Hepatocyte (in vitro differentiated cells): ENCODE data around the gene SERPINB12. TPM values are rescaled to one million over a fixed set of nuclear protein-coding genes. Genes with fewer than 3 reads are reported as not detected.

Experiments used
- DNase-seq: peaks from one replicate; pipeline ENCODE4 v3.0.0-alpha.2; 2016; ENCODE audit warnings: low spot score
- H2AFZ ChIP-seq: fragments of 200-600 bp; sonication (generic); 2 replicates; pipeline ENCODE4 v1.6.0; 2016; ENCODE audit warnings: antibody characterized with exemption, mild to moderate bottlenecking
- H3K27ac ChIP-seq: fragments of 200-600 bp; sonication (generic); 2 replicates; pipeline ENCODE4 v1.5.1; 2016; ENCODE audit warnings: mild to moderate bottlenecking
- H3K27me3 ChIP-seq: fragments of 200-600 bp; sonication (generic); 2 replicates; pipeline ENCODE4 v1.6.1; 2016
- H3K36me3 ChIP-seq: fragments of 200-600 bp; sonication (generic); replicated peaks from 2 replicates; pipeline ENCODE4 v1.5.1; 2016; ENCODE audit warnings: low read depth; ENCODE audit not compliant: insufficient read depth
- H3K4me1 ChIP-seq: fragments of 200-600 bp; sonication (generic); 2 replicates; pipeline ENCODE4 v1.5.1; 2016; ENCODE audit warnings: mild to moderate bottlenecking, moderate library complexity; ENCODE audit not compliant: insufficient read depth
- H3K4me2 ChIP-seq: fragments of 200-600 bp; sonication (generic); 2 replicates; pipeline ENCODE4 v1.6.0; 2016
- H3K4me3 ChIP-seq: fragments of 200-600 bp; sonication (generic); 2 replicates; pipeline ENCODE4 v1.5.1; 2016; ENCODE audit warnings: mild to moderate bottlenecking
- H3K79me2 ChIP-seq: fragments of 200-600 bp; sonication (generic); 2 replicates; pipeline ENCODE4 v1.6.0; 2017; ENCODE audit warnings: mild to moderate bottlenecking
- H3K9me2 ChIP-seq: fragments of 200-600 bp; sonication (generic); replicated peaks from 2 replicates; pipeline ENCODE4 v1.6.0; 2017; ENCODE audit warnings: mild to moderate bottlenecking; ENCODE audit not compliant: insufficient read depth
- H3K9me3 ChIP-seq: fragments of 200-600 bp; sonication (generic); 2 replicates; pipeline ENCODE4 v1.5.1; 2016; ENCODE audit warnings: low read depth, mild to moderate bottlenecking
- H4K20me1 ChIP-seq: fragments of 200-600 bp; sonication (generic); 2 replicates; pipeline ENCODE4 v1.6.0; 2016; ENCODE audit warnings: mild to moderate bottlenecking; ENCODE audit not compliant: insufficient read depth, poor library complexity, severe bottlenecking
- CTCF ChIP-seq: fragments of 200-600 bp; sonication (generic); IDR thresholded peaks from 2 replicates; pipeline ENCODE4 v1.5.1; 2016; ENCODE audit warnings: antibody characterized with exemption, mild to moderate bottlenecking; ENCODE audit not compliant: poor library complexity
- EZH2 ChIP-seq: fragments of 200-600 bp; sonication (generic); IDR thresholded peaks from 2 replicates; pipeline ENCODE4 v1.6.1; 2016; ENCODE audit warnings: antibody characterized with exemption, mild to moderate bottlenecking, borderline replicate concordance
- EZH2phosphoT487 ChIP-seq: fragments of 200-600 bp; sonication (generic); IDR thresholded peaks from one replicate; pipeline ENCODE4 v1.6.1; 2018; ENCODE audit warnings: antibody characterized with exemption, mild to moderate bottlenecking, low read depth, moderate library complexity; ENCODE audit not compliant: unreplicated experiment, severe bottlenecking
- WGBS: methylation state at CpG from one replicate; pipeline ENCODE4 v1.1.6; 2016; ENCODE audit warnings: low lambda C conversion rate; ENCODE audit errors: missing lambda C conversion rate; 5-methylcytosine and 5-hydroxymethylcytosine counted together
- polyA plus RNA-seq: library from polyadenylated mRNA; unstranded; fragments of >200 nt; fragmentation: Nextera tagmentation; extraction: Ambion mirVana; gene quantifications from 2 replicates; pipeline ENCODE4 v1.2.1, GENCODE V29; 2016
- total RNA-seq: library from RNA; depleted of rRNA; stranded (reverse); fragments of >200 nt; gene quantifications from 2 replicates; pipeline ENCODE4 v1.2.3, GENCODE V29; 2014

The SERPINB12 gene
- total and polyA plus RNA-seq, 2 experiments from 2014 or later: not detected

DNA sequence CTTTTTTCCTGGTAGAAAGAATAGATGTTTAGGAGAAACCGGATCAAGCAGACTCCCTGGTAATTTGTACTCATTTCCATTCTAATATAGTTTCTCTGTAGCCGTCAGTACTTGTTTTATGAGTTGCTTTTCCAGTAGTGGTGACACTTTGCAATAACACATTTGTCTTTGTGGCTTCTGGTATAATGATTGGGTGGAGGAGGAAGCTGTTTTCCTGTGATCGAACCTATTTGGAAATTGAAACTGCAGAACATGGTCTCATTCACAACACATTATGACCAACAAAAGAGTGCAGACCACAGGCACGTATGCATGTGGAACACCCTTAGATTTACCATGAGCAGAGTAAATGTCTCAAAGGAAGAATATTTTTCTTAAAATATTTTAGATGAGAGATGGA is 7.6 kb upstream of the SERPINB12 start:
- no peak for TF ChIP-seq CTCF
- no peak for TF ChIP-seq EZH2
- no peak for TF ChIP-seq EZH2phosphoT487
- no peaks in the 10 kb centered on the region for H3K9me3 ChIP-seq
- H4K20me1 ChIP-seq: no peaks in the 10 kb centered on the region
- H3K4me1 ChIP-seq: no peaks in the 10 kb centered on the region
- H3K9me2 ChIP-seq: no peaks in the 10 kb centered on the region
- no peak overlapping the region for H2AFZ ChIP-seq
- no peaks in the 10 kb centered on the region for H3K27me3 ChIP-seq
- DNase-seq: no peak
- H3K79me2 ChIP-seq: no peaks in the 10 kb centered on the region
- no peaks in the 10 kb centered on the region for H3K36me3 ChIP-seq
- H3K4me2 ChIP-seq: no peak overlapping the region
- 83% methylated on average over 4 of the region's 4 CpGs for WGBS
- no peak overlapping the region for H3K27ac ChIP-seq
- no peak overlapping the region for H3K4me3 ChIP-seq

DNA sequence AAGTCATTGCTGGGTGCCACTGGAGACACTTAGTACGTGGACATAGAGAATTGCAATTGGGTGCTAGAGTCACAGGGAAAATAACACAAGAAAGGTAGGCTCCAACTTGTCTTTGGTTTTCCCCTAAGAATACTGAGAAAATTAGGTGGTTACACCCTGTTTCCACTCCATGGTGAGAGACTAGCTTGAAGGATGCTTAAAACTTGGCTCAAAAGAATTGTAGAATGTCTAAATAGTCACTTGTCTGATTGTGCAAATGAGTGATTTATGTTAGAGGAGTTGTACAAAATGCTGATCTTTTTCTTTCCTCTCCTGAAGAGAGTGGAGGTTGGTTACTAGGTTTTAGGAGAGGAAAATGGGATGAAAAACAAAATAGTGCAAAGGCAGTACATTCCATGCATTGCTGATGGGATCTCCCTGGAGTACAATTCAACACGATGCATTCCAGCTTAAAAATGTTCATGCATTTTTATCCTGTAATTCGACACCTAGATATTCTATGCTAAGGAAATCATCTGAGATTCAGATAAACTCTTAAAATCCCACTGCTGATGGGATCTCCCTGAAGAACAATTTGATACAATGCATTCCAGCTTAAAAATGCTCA is 2.2 kb upstream of the SERPINB12 start:
- Histone ChIP-seq H3K4me3 (no peak overlapping the region), H3K9me3 (no peaks in the 10 kb centered on the region), H3K79me2 (no peaks in the 10 kb centered on the region), H3K4me1 (no peaks in the 10 kb centered on the region), H3K9me2 (no peaks in the 10 kb centered on the region), H3K36me3 (no peaks in the 10 kb centered on the region), H3K4me2 (no peak overlapping the region), H2AFZ (no peak overlapping the region), H3K27me3 (no peaks in the 10 kb centered on the region), H4K20me1 (no peaks in the 10 kb centered on the region), H3K27ac (no peak overlapping the region)
- 59% methylated on average over 3 of the region's 3 CpGs for WGBS
- TF ChIP-seq EZH2phosphoT487 (no peak), CTCF (no peak), EZH2 (no peak)
- no peak for DNase-seq

GRCh38 chr18:63544017-63544416 is 1.8 kb downstream of the SERPINB12 start:
- H3K4me3 ChIP-seq: no peak overlapping the region
- WGBS: 86% methylated on average over 2 of the region's 2 CpGs
- no peak overlapping the region for H2AFZ ChIP-seq
- H3K9me3 ChIP-seq: no peaks in the 10 kb centered on the region
- TF ChIP-seq EZH2phosphoT487: no peak
- TF ChIP-seq EZH2: no peak
- no peak for TF ChIP-seq CTCF
- DNase-seq: no peak
- H3K27me3 ChIP-seq: no peaks in the 10 kb centered on the region
- H3K79me2 ChIP-seq: no peaks in the 10 kb centered on the region
- no peak overlapping the region for H3K4me2 ChIP-seq
- no peaks in the 10 kb centered on the region for H3K4me1 ChIP-seq
- no peaks in the 10 kb centered on the region for H3K36me3 ChIP-seq
- no peaks in the 10 kb centered on the region for H4K20me1 ChIP-seq
- H3K27ac ChIP-seq: no peak overlapping the region
- H3K9me2 ChIP-seq: no peaks in the 10 kb centered on the region

- Histone ChIP-seq H2AFZ (no peak overlapping the region), H3K27me3 (no peaks in the 10 kb centered on the region), H3K27ac (no peak overlapping the region), H3K79me2 (no peaks in the 10 kb centered on the region), H3K9me3 (no peaks in the 10 kb centered on the region), H3K4me1 (no peaks in the 10 kb centered on the region), H4K20me1 (no peaks in the 10 kb centered on the region), H3K4me3 (no peak overlapping the region), H3K36me3 (no peaks in the 10 kb centered on the region), H3K9me2 (no peaks in the 10 kb centered on the region), H3K4me2 (no peak overlapping the region)
- DNase-seq: no peak
- WGBS: 75% methylated on average over 3 of the region's 3 CpGs
- TF ChIP-seq CTCF: no peak
- TF ChIP-seq EZH2phosphoT487: no peak
- no peak for TF ChIP-seq EZH2
Observed at GRCh38 chr18:63545000-63545399, 2.8 kb downstream of the SERPINB12 start.
